ENCODE data around the gene ANKRD36. TPM values are rescaled to one million over a fixed set of nuclear protein-coding genes. Genes with fewer than 3 reads are reported as not detected.
A peak's percentile ranks its signal among the peaks of the same experiment; 100 is the strongest.

The ANKRD36 gene
- total and polyA plus RNA-seq, 9 of the 15 experiments (the other 6 are each of a cell fraction or from before 2014, with no cell fraction given): 8.0 to 29.1 (median 15.4) TPM

- TF ChIP-seq MGA (IDR thresholded peaks at IDR 0.05): peak; percentile 85
- peak; percentile 72 for TF ChIP-seq SIN3B (IDR thresholded peaks at IDR 0.05; ENCODE audit: low read depth)
- TF ChIP-seq BRD9 (IDR thresholded peaks at IDR 0.05; ENCODE audit: low read depth, partially characterized antibody): peak; percentile 59
- 0 out of 2 replicates have a peak, but pooled peaks have one; percentile 46 for TF ChIP-seq THRB (CRISPR knock-in tag; conservative IDR thresholded peaks at IDR 0.05)
- TF ChIP-seq RB1 (IDR thresholded peaks at IDR 0.05; ENCODE audit: low read depth): peak; percentile 82
- TF ChIP-seq ELF4 (CRISPR knock-in tag; IDR thresholded peaks at IDR 0.05): peak; percentile 68; the same call in 1 of the 2 replicates
- TF ChIP-seq MNT (conservative IDR thresholded peaks at IDR 0.05): peak; percentile 59 to 84
- peak in 1 of 2 experiments; percentile 35; a peak in 1 of 4 replicates for TF ChIP-seq RCOR1 (IDR thresholded peaks at IDR 0.05; ENCODE audit: borderline replicate concordance in 1 of 2, low read depth in 2 of 2, low read length in 2 of 2)
- TF ChIP-seq ZNF76 (CRISPR knock-in tag; IDR thresholded peaks at IDR 0.05; ENCODE audit: borderline replicate concordance): 0 out of 2 replicates have a peak, but pooled peaks have one; percentile 68
Observed at GRCh38 chr2:97113050-97113881, at the start of gene ANKRD36 (continued).

Data from K562 (cell line).